NT2/D1 (cell line): Measurements from ENCODE around the gene HSF2BP.

Experiments used
- DNase-seq: peaks from one replicate; pipeline ENCODE4 v3.0.0-alpha.2; 2011; ENCODE audit warnings: low read depth, low spot score
- H3K27me3 ChIP-seq: 2 replicates; pipeline ENCODE4 v1.6.0; 2011; ENCODE audit warnings: mild to moderate bottlenecking; ENCODE audit not compliant: insufficient read length, insufficient read depth
- H3K36me3 ChIP-seq: 2 replicates; pipeline ENCODE4 v1.6.1; 2011; ENCODE audit warnings: mild to moderate bottlenecking, low read length, mixed read lengths; ENCODE audit not compliant: insufficient read depth, insufficient read length
- H3K4me1 ChIP-seq: 2 replicates; pipeline ENCODE4 v1.5.1; 2011; ENCODE audit not compliant: insufficient read depth, insufficient read length
- H3K4me3 ChIP-seq: 2 replicates; pipeline ENCODE4 v1.5.1; 2011; ENCODE audit warnings: low read depth; ENCODE audit not compliant: insufficient read length
- H3K9ac ChIP-seq: 2 replicates; pipeline ENCODE4 v1.6.0; 2011; ENCODE audit warnings: low read depth; ENCODE audit not compliant: insufficient read length
- H3K9me3 ChIP-seq: 2 replicates; pipeline ENCODE4 v1.5.1; 2011; ENCODE audit warnings: mild to moderate bottlenecking, low read length; ENCODE audit not compliant: insufficient read depth
- SUZ12 ChIP-seq: IDR thresholded peaks from 2 replicates; pipeline ENCODE4 v1.6.1; 2011; ENCODE audit not compliant: insufficient read length, insufficient read depth; ENCODE audit errors: extremely low read depth
- YY1 ChIP-seq: IDR thresholded peaks from 2 replicates; pipeline ENCODE4 v1.6.1; 2011; ENCODE audit not compliant: insufficient read length, insufficient read depth
- ZNF274 ChIP-seq: IDR thresholded peaks from 2 replicates; pipeline ENCODE4 v1.6.1; 2011; ENCODE audit warnings: mild to moderate bottlenecking, low read depth, low read length

The HSF2BP gene

DNA sequence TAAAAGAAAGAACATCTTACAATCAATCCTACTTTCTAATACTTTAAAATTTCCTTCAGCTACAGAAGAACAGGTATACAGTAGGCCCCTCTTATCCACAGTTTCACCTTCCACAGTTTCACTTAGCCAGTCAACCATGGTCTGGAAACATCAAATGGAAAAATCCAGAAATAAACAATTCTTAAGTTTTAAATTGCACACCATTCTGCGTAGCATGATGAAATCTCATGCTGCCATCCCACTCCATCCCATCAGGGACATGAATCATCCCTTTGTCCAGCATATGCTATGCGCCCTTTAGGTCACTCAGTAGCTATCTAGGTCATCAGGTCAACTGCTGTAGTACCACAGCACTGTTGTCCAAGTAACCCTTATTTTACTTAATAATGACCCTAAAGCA lies 67.7 kb downstream of the HSF2BP start:
- H3K9ac ChIP-seq = no peak overlapping the region
- H3K4me1 ChIP-seq = no peaks in the 10 kb centered on the region
- no peaks in the 10 kb centered on the region for H3K27me3 ChIP-seq
- TF ChIP-seq ZNF274 (no peak), YY1 (no peak), SUZ12 (no peak)
- no peak overlapping the region for H3K4me3 ChIP-seq
- no peak for DNase-seq
- H3K36me3 ChIP-seq = no peaks in the 10 kb centered on the region
- no peaks in the 10 kb centered on the region for H3K9me3 ChIP-seq

DNA sequence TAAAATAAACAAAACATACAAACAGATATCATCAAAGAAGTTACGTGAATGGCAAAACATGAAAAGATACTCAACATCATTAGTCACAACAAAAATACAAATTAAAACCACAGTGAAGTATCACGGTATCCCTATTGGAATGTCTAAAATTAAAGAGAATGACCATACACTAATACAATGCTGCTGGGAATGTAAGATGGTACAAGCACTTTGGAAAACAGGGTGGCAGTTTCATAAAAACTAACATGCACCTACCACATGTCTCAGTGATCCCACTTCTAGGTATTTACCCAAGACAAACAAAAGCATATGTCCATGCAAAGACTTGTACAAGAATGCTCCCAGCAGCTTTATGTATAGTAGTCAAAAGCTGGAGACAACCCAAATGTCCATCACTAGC lies 69.1 kb downstream of the HSF2BP start:
- DNase-seq = no peak
- H3K9ac ChIP-seq = no peak overlapping the region
- H3K4me3 ChIP-seq = no peak overlapping the region
- H3K36me3 ChIP-seq = no peaks in the 10 kb centered on the region
- H3K27me3 ChIP-seq = no peaks in the 10 kb centered on the region
- no peaks in the 10 kb centered on the region for H3K4me1 ChIP-seq
- no peaks in the 10 kb centered on the region for H3K9me3 ChIP-seq
- TF ChIP-seq YY1 = no peak
- TF ChIP-seq ZNF274 = no peak
- TF ChIP-seq SUZ12 = no peak

DNA sequence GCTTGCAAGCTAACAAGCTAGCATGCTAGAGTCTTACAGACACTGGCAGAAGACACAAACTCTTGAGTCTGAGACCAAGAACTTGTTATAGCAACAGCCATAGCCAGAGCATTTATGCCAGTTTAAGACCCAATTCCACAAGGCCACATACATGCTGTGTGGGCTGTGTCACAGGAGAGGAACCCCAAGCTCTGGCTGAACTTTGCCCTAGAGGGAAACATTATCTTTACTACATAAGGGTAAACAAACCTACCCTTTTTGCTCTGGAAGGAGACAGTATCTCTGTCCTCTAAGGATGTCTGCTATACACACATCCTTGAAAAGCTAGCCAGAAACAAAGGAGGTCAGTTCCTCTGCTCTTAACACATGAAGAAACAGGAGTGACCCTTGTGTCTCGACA lies 70.3 kb downstream of the HSF2BP start:
- no peaks in the 10 kb centered on the region for H3K27me3 ChIP-seq
- no peaks in the 10 kb centered on the region for H3K9me3 ChIP-seq
- H3K4me3 ChIP-seq = no peak overlapping the region
- no peak for DNase-seq
- no peak for TF ChIP-seq YY1
- TF ChIP-seq ZNF274 = no peak
- TF ChIP-seq SUZ12 = no peak
- no peaks in the 10 kb centered on the region for H3K4me1 ChIP-seq
- H3K9ac ChIP-seq = no peak overlapping the region
- no peaks in the 10 kb centered on the region for H3K36me3 ChIP-seq

- H3K27me3 ChIP-seq = no peaks in the 10 kb centered on the region
- DNase-seq = peak; percentile 87
- TF ChIP-seq YY1 (no peak), SUZ12 (no peak), ZNF274 (no peak)
- no peak overlapping the region for H3K9ac ChIP-seq
- no peaks in the 10 kb centered on the region for H3K9me3 ChIP-seq
- no peak overlapping the region for H3K4me3 ChIP-seq
- H3K36me3 ChIP-seq = no peaks in the 10 kb centered on the region
- no peaks in the 10 kb centered on the region for H3K4me1 ChIP-seq
Measured at GRCh38 chr21:43585924-43586413, 73.3 kb downstream of the HSF2BP start.

DNA sequence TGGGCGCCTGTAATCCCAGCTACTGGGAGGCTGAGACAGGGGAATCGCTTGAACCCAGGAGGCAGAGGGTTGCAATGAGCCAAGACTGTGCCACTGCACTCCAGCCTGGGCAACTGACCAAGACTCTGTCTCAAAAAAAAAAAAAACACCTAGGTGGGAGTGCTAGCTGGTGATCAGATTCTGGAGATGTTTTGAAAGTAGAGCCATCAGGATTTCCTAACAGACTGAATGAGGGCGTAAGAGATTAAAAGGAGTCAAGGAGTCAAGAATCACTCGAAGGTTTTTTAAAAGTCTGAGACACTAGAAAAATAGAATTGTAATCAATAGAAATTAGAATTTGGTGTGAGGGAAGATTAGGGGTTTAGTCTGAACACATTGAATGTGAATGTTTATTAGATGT lies 73.8 kb downstream of the HSF2BP start:
- no peaks in the 10 kb centered on the region for H3K9me3 ChIP-seq
- H3K4me1 ChIP-seq = no peaks in the 10 kb centered on the region
- no peak for TF ChIP-seq SUZ12
- no peak for TF ChIP-seq YY1
- TF ChIP-seq ZNF274 = no peak
- no peak overlapping the region for H3K4me3 ChIP-seq
- H3K9ac ChIP-seq = no peak overlapping the region
- DNase-seq = no peak
- H3K36me3 ChIP-seq = no peaks in the 10 kb centered on the region
- H3K27me3 ChIP-seq = no peaks in the 10 kb centered on the region

DNA sequence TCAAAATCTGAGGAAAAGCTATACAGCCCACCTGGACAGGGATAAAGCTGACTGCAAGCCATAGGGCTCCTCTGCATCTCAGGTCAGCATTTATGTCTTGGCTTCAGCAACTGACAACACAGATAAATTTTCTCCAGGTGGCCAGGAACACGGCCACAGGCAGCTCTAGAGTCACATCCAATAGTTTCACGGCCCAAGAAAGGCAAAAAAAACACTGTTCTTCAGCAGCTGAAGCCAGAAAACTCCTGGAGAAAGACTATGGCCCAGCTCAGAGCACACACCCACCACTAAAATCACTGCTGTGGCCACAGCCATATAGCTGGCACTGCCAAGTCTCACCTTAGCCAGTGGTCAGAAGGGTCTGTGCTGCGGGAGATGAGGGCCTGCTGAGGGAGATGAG lies 77.8 kb downstream of the HSF2BP start:
- no peak for TF ChIP-seq SUZ12
- Histone ChIP-seq H3K9me3 (no peaks in the 10 kb centered on the region), H3K9ac (no peak overlapping the region), H3K4me1 (no peaks in the 10 kb centered on the region), H3K27me3 (no peaks in the 10 kb centered on the region), H3K4me3 (no peak overlapping the region), H3K36me3 (no peaks in the 10 kb centered on the region)
- DNase-seq = no peak

GRCh38 chr21:43578677-43579303 lies 80.5 kb downstream of the HSF2BP start:
- no peak for DNase-seq
- Histone ChIP-seq H3K36me3 (no peaks in the 10 kb centered on the region), H3K9ac (no peak overlapping the region), H3K4me1 (peaks cover 7% of the 10 kb centered on the region), H3K27me3 (no peaks in the 10 kb centered on the region), H3K9me3 (no peaks in the 10 kb centered on the region), H3K4me3 (no peak overlapping the region)
- no peak for TF ChIP-seq ZNF274
- no peak for TF ChIP-seq SUZ12
- TF ChIP-seq YY1 = no peak
